ENCODE results near the gene TBCC.
"Not testable (repeated sequence)": the region's sequence is repeated elsewhere in the genome, so short reads cannot be mapped to it uniquely, and the experiment has no call there.

TBCC gene

GRCh38 chr6:42769836-42770235 is 23.9 kb upstream of the TBCC start:
- no peak for DNase-seq

DNA sequence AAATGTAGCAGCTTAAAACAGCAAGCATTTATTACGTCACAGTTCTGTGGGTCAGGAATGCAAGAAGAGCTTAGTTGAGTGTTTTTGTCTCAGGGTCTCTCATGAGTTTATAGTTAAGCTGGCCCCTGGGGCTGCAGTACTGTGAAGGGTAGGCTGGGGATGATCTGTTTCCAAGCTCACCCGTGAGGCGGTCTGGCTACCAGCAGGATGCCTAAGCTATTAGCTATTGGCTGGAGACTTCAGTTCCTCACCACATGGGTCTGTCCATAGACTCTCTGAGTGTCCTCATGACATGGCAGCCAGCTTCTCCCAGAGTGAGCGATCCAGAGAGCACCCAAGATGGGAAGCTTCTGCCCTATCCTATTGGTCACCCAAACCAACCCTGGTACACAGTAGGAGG is 23.1 kb upstream of the TBCC start:
- no peak for DNase-seq

DNA sequence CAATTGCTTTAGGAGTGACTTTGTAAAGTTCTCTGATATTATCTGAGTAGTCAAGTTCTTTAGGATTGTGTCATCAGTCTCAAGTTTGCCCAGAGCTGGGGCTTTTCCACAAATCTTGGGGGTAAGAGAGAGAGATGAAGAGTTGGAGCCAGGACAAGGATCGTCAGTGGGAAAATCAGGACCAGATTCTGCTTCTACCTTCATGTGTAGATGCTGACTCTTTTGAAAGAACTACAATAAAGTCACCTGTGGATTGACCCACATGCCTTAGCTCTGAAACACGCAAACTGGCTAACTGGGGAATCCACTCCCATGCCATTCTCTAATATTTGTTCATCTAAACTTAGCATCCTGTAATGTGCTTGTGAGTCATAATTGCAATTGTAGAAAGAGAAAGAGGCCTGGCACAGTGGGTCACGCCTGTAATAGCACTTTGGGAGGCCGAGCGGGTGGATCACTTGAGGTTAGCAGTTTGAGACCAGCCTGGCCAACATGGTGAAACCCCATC is 20.3 kb upstream of the TBCC start:
- no peak for DNase-seq

DNA sequence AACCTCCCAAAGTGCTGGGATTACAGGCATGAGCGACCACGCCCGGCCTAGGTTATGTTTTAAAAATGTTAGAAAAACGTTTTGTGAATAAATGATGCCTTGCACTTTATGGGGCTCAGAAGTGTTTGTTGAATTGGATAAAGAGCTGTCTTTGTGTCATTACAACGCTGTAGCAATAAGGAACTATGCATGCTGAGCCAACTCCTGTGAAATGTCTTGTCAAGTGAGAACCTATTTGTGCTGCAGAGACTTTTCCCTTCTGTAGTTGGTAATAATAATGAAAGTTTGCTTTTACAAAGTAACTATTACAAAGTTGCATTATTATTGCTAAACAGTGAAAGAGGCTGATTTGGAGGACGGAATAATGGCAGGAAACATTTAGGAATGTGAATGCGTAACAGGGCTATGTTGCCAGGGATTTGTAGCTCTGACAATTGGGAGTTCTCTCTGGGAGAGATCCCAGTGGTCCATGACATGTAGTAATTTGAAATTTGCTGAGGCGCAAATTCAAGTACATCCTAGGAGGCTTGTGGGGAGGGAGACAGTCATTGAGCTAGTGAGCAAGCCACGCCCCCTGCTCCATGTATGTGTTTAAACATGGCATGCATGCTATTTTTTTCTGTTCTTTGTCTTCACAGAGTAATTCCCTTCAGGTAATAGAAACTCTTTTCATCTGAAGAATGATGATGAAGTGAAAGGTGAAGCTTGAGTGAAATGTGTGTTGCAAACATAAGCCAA is 19.2 kb upstream of the TBCC start:
- no peak for DNase-seq

- DNase-seq: no peak
These were observed 17.0 kb upstream of the TBCC start for GRCh38 chr6:42762950-42763349.

DNA sequence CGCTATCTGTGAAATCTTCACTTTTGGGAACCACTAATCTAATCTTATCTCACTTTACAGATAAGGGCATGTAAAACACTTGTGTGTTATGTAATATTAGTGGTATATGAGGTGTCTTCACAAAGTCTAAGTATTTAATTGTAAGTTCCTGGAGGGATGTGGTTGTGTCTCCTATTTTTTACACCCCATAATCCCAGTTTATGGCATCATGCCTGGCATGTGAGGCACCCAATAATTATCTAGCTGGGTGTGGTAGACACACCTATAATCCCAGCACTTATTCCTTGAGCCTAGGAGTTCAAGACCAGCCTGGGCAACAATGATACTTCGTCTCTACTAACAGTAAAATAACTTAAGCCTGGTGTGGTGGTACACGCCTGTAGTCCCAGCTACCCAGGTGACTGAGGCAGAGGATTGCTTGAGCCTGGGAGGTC is 16.5 kb upstream of the TBCC start:
- peak; percentile 56 for DNase-seq

- no peak for DNase-seq
These were observed 15.6 kb upstream of the TBCC start for GRCh38 chr6:42761287-42762067.

DNA sequence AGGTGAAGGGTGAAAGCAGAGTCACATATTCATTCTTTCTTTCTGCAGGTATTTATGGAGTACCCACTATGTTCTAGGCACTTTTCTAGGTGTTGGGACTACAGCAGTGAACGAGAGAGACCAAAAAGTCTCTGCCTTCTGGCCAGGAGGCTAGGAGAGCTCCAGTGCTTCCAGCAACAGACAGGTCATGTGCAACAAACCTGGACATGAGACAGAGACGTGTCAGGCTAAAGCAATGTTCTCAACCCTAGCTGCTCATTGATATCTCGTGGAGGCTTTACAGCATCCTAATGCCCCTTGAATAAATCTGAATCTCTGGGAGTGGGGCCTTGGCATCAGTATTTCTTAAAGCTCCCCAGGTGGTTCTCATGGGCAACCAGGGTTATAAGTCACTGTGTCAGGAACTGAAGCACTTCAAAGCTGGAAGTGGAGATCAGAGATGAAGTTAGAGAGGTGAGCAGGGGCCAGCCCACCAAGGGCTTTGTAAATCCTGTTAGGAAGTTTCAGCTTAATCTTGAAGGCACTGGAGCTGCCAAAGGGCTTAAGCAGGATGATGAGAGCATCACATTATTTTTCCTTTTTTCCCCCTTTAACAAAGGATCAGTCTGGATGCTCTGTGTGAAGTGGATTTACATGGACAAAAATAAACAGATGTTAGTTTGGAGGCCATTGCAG is 13.0 kb upstream of the TBCC start:
- no peak for DNase-seq

GRCh38 chr6:42756722-42757121 is 10.8 kb upstream of the TBCC start:
- peak; percentile 22 for DNase-seq

GRCh38 chr6:42754759-42755158 is 8.9 kb upstream of the TBCC start:
- no peak for DNase-seq

DNA sequence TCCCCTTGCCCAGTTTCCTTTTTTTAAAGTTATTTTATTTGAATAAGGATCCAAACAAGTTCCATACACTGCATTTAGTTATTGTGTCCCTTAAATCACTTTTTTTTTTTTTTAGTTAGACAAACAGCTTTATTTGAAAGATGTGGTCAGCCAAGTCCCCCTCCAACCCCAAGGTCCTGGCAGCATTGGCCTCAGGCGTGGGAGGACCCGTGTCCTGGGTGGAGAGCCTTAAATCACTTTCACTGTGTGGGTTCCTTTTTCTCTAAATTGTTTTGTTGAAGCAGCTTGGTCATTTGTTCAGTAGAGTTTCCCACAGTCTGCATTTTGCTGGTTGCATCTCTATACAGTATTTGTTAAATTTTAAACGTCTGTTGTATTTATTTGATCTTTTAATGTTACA is 5.2 kb upstream of the TBCC start:
- no peak for DNase-seq

DNA sequence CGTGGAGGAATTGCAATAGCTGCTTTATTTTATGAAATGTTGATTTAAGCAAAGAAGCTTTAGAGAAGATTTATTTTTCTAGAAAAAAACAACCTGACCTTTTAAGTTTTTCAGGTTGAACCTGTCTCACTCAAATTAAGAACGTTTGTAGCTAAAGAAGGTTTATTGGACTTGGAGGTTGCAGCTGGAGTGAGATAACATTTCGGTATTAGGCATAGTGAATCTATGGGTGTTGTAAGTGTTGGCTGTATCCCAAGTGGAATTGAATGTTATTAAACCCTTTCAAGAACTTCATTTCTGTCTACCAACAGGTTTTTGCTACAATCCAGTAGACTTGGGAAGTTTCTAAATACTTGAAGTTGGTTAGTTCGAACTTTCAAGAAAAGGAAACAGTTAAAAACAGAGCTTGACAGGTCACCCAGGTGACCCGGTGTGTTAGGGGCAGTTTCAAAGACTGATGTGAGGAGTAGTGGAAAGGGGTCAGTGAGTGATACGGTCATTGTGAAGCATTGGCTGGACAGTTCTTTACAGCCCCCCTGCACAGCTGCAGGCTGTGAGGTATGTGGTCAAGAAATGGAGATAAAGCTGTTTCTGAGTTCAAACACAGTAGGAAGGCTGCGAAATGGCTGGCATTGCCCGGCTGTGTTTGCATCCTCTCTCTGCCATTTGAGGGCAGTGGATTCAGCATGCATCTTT is 2.4 kb upstream of the TBCC start:
- peak; percentile 49 for DNase-seq

DNA sequence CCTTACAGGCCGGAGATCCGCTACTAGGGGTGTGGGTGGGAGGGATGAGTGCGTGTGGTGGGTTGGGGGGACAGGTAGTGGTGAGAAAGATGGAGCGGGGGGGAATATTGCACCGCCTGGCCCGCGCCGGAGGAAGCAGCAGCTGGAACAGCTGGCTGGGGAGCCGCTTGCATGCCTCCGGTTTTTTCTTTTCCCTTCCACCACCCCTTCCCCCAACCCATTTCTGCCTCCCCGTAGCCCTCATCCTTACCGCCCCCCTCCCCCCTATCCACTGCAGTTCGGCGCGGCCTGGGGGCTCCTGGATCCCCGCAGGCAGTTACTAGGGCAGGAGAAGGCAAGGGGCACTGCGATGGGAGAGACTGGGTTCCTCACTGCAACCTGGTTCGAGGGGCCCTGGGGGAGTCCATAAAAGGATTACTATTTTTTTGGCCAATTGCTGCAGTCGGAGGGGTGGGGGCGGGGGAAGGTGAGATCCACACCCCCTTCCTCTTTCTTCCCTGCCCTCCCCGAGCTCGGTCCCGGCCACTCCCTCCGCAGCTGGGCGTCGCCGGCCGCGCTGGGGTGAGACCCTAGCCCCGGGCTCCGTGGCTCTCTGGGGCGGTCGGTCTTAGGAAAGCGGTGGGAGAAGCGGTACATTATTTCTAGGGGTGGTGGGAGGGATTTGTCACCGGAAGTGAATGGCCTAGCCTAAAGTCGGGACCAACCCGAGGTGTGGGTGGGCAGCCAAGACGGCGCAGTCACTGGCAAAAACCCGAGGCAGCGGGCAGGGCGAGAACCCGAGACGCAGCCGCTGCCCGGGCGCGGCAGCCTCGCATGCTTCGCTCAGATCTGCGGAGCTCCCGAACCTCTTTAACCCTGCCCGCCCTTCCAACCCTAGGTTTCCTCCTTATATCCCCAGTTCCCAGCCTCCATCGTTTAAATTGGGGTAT is 824 bp upstream of the TBCC start:
- DNase-seq: peak; percentile 99

DNA sequence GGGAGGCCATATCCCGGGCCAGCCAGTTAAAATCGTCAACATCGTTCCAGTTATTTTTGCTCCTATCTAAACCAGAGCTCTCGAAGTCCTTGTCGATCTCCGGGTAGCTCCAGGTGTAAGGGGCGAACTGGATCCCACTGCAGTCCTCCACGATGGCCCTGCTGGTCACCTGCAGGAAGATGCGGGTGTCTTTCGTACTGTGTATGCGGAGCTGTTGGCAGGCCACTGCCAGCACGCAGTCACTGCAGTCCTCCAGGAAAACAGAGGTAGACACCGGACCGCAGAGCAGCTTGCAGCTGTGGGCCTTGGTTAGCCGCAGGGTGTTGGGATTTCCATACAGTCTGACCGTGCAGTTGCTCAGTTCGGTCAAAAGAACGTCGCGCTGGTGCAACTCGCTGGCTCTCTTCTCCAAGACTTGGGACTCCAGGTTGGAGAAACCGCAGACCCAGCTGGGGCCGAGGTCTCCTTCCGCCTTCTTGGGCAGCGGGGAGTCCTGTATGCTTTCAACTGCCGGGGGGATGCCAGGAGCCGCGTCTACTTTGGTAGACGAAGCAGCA is 742 bp downstream of the TBCC start:
- peak; percentile 80 for DNase-seq

- DNase-seq: peak; percentile 75
These were observed 1.5 kb downstream of the TBCC start for GRCh38 chr6:42744351-42744893.

- DNase-seq: peak; percentile 97
These were observed 3.6 kb downstream of the TBCC start for GRCh38 chr6:42742116-42742894.

DNA sequence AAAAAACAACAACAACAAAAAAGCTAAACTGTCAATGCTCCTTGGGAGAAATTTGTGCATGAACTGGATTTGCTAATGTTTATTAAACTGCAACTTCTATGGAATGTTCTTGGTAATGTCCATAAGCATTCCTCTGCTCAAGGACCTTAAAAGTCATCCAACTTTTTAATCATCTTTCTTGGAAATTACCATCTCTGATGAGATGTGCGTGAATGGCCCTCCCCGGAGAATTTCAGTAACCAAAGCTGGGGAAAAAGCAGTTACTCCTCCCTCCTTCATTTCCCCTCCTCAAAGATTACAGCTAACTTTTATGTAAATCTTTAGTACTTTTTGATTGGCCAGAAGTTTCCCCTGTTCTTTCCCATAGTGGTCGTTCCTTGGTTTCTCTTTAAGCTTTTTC is 5.2 kb downstream of the TBCC start:
- DNase-seq: no peak

GRCh38 chr6:42735976-42736375 is 9.9 kb downstream of the TBCC start:
- DNase-seq: no peak

DNA sequence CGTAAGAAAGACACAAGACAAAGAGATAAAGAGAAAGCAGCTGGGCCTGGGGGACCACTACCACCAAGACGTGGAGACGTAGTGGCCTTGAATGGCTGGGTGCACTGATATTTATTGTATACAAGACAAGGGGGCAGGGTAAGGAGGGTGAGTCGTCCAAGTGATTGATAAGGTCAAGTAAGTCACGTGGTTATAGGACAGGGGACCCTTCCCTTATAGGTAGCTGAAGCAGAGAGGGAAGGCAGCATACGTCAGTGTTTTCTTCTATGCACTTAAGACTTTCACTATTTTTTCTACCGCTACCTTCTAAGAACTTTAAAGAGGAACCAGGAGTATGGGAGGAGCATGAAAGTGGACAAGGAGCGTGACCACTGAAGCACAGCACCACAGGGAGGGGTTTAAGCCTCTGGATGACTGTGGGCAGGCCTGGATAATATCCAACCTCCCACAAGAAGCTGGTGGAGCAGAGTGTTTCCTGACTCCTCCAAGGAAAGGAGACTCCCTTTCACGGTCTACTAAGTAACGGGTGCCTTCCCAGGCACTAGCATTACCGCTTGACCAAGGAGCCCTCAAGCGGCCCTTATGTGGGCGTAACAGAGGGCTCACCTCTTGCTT is 11.9 kb downstream of the TBCC start:
- DNase-seq: not testable (repeated sequence)

GRCh38 chr6:42729731-42730130 is 16.2 kb downstream of the TBCC start:
- no peak for DNase-seq
